Skin epidermis (tissue), 12 donors: Measurements from ENCODE around the gene AOAH.

Source experiments
- H3K27ac ChIP-seq, 21 experiments: fragments of 200-600 bp; sonication (generic) in 11 of 21; one replicate each; pipeline ENCODE4 v1.5.0; 2020; ENCODE audit warnings: mild to moderate bottlenecking in 3 of 21, inconsistent platforms in 2 of 21, moderate library complexity in 2 of 21
- H3K4me3 ChIP-seq, 7 experiments: fragments of 200-600 bp; sonication (generic) in 2 of 7; one replicate each; pipeline ENCODE4 v1.5.0; 2020; ENCODE audit warnings: inconsistent platforms in 2 of 7, mild to moderate bottlenecking in 2 of 7, moderate library complexity in 1 of 7

Gene AOAH

GRCh38 chr7:36613031-36613614, 111.2 kb downstream of the AOAH start:
- H3K27ac ChIP-seq, result no peak overlapping the region
- H3K4me3 ChIP-seq, result no peak overlapping the region

GRCh38 chr7:36611703-36612102, 112.6 kb downstream of the AOAH start:
- no peak overlapping the region for H3K4me3 ChIP-seq

GRCh38 chr7:36607721-36608095, 116.6 kb downstream of the AOAH start:
- Histone ChIP-seq H3K27ac (no peak overlapping the region), H3K4me3 (no peak overlapping the region)

More at GRCh38 chr7:36611703-36612102, 112.6 kb downstream of the AOAH start:
- no peak overlapping the region for H3K27ac ChIP-seq

- no peak overlapping the region for H3K4me3 ChIP-seq
- H3K27ac ChIP-seq, result no peak overlapping the region
Observed at GRCh38 chr7:36606976-36607720, 117.1 kb downstream of the AOAH start.

GRCh38 chr7:36606153-36606975, 117.9 kb downstream of the AOAH start:
- Histone ChIP-seq H3K27ac (no peak overlapping the region), H3K4me3 (no peak overlapping the region)

- no peak overlapping the region for H3K4me3 ChIP-seq
- H3K27ac ChIP-seq, result no peak overlapping the region
Observed at GRCh38 chr7:36605261-36606051, 118.8 kb downstream of the AOAH start.

GRCh38 chr7:36604806-36605205, 119.5 kb downstream of the AOAH start:
- no peak overlapping the region for H3K27ac ChIP-seq

GRCh38 chr7:36602934-36603887, 121.1 kb downstream of the AOAH start:
- H3K4me3 ChIP-seq, result no peak overlapping the region
- H3K27ac ChIP-seq, result no peak overlapping the region

More at GRCh38 chr7:36604806-36605205, 119.5 kb downstream of the AOAH start:
- H3K4me3 ChIP-seq, result no peak overlapping the region

- Histone ChIP-seq H3K27ac (no peak overlapping the region), H3K4me3 (no peak overlapping the region)
Observed at GRCh38 chr7:36602511-36602910, 121.8 kb downstream of the AOAH start.

- Histone ChIP-seq H3K27ac (no peak overlapping the region), H3K4me3 (no peak overlapping the region)
Observed at GRCh38 chr7:36601601-36602000, 122.7 kb downstream of the AOAH start.

- Histone ChIP-seq H3K4me3 (no peak overlapping the region), H3K27ac (no peak overlapping the region)
Observed at GRCh38 chr7:36600869-36601530, 123.3 kb downstream of the AOAH start.

GRCh38 chr7:36600314-36600682, 124.0 kb downstream of the AOAH start:
- H3K4me3 ChIP-seq, result no peak overlapping the region
- no peak overlapping the region for H3K27ac ChIP-seq

GRCh38 chr7:36599645-36600313, 124.5 kb downstream of the AOAH start:
- no peak overlapping the region for H3K27ac ChIP-seq
- H3K4me3 ChIP-seq, result no peak overlapping the region

GRCh38 chr7:36598054-36598674, 126.1 kb downstream of the AOAH start:
- no peak overlapping the region for H3K27ac ChIP-seq

GRCh38 chr7:36597090-36597773, 127.1 kb downstream of the AOAH start:
- Histone ChIP-seq H3K4me3 (no peak overlapping the region), H3K27ac (no peak overlapping the region)

More at GRCh38 chr7:36598054-36598674, 126.1 kb downstream of the AOAH start:
- no peak overlapping the region for H3K4me3 ChIP-seq

GRCh38 chr7:36594445-36594844, 129.8 kb downstream of the AOAH start:
- H3K27ac ChIP-seq, result no peak overlapping the region
- H3K4me3 ChIP-seq, result no peak overlapping the region

GRCh38 chr7:36591636-36592035, 132.7 kb downstream of the AOAH start:
- Histone ChIP-seq H3K4me3 (no peak overlapping the region), H3K27ac (no peak overlapping the region)
